MG63 (cell line): ENCODE results near the gene KCNQ1. TPM values are rescaled to one million over a fixed set of nuclear protein-coding genes. Genes with fewer than 3 reads are reported as not detected.

Source experiments
- DNase-seq: peaks from one replicate; pipeline ENCODE4 v3.0.0-alpha.2; 2020
- H3K27me3 ChIP-seq: fragments of 250-450 bp; sonication (Bioruptor Pico); 2 replicates; pipeline ENCODE4 v1.5.1; 2020; ENCODE audit warnings: mild to moderate bottlenecking, moderate library complexity
- H3K36me3 ChIP-seq: fragments of 250-450 bp; sonication (Bioruptor Pico); 2 replicates; pipeline ENCODE4 v1.5.1; 2020; ENCODE audit warnings: mild to moderate bottlenecking, moderate library complexity
- H3K4me3 ChIP-seq: fragments of 250-450 bp; sonication (Bioruptor Pico); 2 replicates; pipeline ENCODE4 v1.5.1; 2020; ENCODE audit warnings: mild to moderate bottlenecking, moderate library complexity
- H3K9me3 ChIP-seq: fragments of 250-450 bp; sonication (Bioruptor Pico); 2 replicates; pipeline ENCODE4 v1.5.1; 2020; ENCODE audit warnings: mild to moderate bottlenecking, moderate library complexity
- total RNA-seq: library from RNA; depleted of rRNA; stranded (reverse); fragments of >200 nt; shearing (Covaris generic); gene quantifications from 2 replicates; pipeline ENCODE4 v1.2.3, GENCODE V29; 2014; ENCODE audit warnings: low replicate concordance

KCNQ1 gene
- total RNA-seq, 1 experiment from 2014 or later = not detected

GRCh38 chr11:2750101-2750681 is 305.4 kb downstream of the KCNQ1 start:
- H3K9me3 ChIP-seq = no peaks in the 10 kb centered on the region
- no peak for DNase-seq
- no peak overlapping the region for H3K4me3 ChIP-seq

DNA sequence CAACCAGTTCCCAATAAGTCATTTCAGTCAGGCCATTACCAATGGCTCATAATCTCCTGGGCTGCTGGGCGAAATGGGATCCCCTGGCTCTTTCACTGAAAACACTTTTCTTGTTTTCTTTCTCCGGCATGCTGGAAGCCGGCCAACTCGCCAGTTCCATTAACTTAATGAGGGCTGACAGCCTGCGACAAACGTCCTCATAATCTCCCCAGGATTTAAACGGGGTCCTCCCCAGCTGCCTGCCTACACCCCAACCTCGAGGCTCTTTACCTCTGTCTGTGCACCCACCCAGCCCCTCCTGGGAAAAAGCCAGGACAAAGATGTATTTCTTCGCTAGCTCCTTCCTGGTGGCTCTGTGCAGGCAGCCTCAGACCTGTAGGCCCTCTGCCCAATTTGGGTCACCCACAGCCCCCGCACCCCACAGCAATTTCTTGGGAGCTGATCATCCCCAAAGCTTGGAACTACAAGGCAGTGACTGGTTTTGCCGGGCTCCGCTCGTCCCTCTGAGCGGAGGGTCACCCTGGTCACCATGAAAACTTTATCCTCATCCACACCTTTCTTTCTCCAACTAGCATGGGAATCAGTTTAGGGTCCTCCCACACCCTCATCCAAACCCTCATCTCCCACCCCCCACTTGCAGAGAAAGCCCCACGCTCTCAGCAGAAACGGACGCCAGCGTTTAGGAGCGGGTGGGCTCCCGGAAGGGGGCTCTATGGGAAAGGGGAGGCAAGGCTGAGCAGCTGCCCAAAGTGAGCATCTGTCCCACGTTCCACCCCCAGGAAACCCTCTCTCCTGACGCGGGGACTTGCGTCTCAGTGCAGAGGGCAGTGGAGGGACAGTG is 306.1 kb downstream of the KCNQ1 start:
- no peaks in the 10 kb centered on the region for H3K9me3 ChIP-seq
- no peaks in the 10 kb centered on the region for H3K36me3 ChIP-seq
- no peak for DNase-seq
- no peak overlapping the region for H3K4me3 ChIP-seq
- H3K27me3 ChIP-seq = no peaks in the 10 kb centered on the region

More at GRCh38 chr11:2750101-2750681, 305.4 kb downstream of the KCNQ1 start:
- no peaks in the 10 kb centered on the region for H3K36me3 ChIP-seq
- H3K27me3 ChIP-seq = no peaks in the 10 kb centered on the region

- no peaks in the 10 kb centered on the region for H3K9me3 ChIP-seq
- no peak for DNase-seq
- H3K36me3 ChIP-seq = no peaks in the 10 kb centered on the region
- H3K4me3 ChIP-seq = no peak overlapping the region
- no peaks in the 10 kb centered on the region for H3K27me3 ChIP-seq
These were observed 306.9 kb downstream of the KCNQ1 start for GRCh38 chr11:2751523-2752203.

DNA sequence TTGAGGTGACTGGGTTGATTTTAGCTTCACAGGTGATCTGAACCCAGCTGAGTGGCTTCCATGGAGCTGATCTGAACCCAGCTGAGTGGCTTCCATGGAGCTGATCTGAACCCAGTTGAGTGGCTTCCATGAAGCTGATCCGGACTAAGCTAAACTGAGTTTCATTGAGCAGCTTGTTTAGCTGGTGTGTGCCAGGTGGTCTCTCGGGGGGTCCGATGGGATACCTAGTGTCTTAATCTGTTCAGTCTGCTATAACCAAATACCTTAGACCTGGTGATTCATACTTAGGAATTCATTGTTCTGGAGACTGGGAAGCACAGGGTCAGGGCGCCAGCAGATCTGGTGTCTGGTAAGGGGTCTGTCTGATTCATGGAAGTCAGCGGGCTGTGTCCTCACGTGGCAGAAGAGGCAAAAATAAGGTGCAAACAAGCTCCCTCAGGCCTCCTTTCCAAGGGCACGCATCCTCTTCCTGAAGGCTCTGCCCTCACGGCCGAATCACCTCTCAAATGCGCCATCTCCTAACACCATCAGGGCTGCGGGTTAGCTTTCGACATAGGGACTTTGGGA is 307.5 kb downstream of the KCNQ1 start:
- no peak overlapping the region for H3K4me3 ChIP-seq
- DNase-seq = no peak
- H3K27me3 ChIP-seq = no peaks in the 10 kb centered on the region
- no peaks in the 10 kb centered on the region for H3K9me3 ChIP-seq
- H3K36me3 ChIP-seq = no peaks in the 10 kb centered on the region

GRCh38 chr11:2752923-2753322 is 308.1 kb downstream of the KCNQ1 start:
- H3K27me3 ChIP-seq = no peaks in the 10 kb centered on the region
- no peak for DNase-seq
- H3K36me3 ChIP-seq = no peaks in the 10 kb centered on the region
- H3K9me3 ChIP-seq = no peaks in the 10 kb centered on the region
- no peak overlapping the region for H3K4me3 ChIP-seq

- H3K4me3 ChIP-seq = no peak overlapping the region
- H3K36me3 ChIP-seq = no peaks in the 10 kb centered on the region
- H3K27me3 ChIP-seq = no peaks in the 10 kb centered on the region
- DNase-seq = no peak
- no peaks in the 10 kb centered on the region for H3K9me3 ChIP-seq
These were observed 309.2 kb downstream of the KCNQ1 start for GRCh38 chr11:2754008-2754407.

GRCh38 chr11:2755071-2755470 is 310.3 kb downstream of the KCNQ1 start:
- no peak for DNase-seq
- Histone ChIP-seq H3K36me3 (no peaks in the 10 kb centered on the region), H3K27me3 (no peaks in the 10 kb centered on the region), H3K9me3 (no peaks in the 10 kb centered on the region), H3K4me3 (no peak overlapping the region)

GRCh38 chr11:2758751-2759150 is 313.9 kb downstream of the KCNQ1 start:
- Histone ChIP-seq H3K27me3 (no peaks in the 10 kb centered on the region), H3K4me3 (no peak overlapping the region), H3K9me3 (no peaks in the 10 kb centered on the region), H3K36me3 (no peaks in the 10 kb centered on the region)
- no peak for DNase-seq

DNA sequence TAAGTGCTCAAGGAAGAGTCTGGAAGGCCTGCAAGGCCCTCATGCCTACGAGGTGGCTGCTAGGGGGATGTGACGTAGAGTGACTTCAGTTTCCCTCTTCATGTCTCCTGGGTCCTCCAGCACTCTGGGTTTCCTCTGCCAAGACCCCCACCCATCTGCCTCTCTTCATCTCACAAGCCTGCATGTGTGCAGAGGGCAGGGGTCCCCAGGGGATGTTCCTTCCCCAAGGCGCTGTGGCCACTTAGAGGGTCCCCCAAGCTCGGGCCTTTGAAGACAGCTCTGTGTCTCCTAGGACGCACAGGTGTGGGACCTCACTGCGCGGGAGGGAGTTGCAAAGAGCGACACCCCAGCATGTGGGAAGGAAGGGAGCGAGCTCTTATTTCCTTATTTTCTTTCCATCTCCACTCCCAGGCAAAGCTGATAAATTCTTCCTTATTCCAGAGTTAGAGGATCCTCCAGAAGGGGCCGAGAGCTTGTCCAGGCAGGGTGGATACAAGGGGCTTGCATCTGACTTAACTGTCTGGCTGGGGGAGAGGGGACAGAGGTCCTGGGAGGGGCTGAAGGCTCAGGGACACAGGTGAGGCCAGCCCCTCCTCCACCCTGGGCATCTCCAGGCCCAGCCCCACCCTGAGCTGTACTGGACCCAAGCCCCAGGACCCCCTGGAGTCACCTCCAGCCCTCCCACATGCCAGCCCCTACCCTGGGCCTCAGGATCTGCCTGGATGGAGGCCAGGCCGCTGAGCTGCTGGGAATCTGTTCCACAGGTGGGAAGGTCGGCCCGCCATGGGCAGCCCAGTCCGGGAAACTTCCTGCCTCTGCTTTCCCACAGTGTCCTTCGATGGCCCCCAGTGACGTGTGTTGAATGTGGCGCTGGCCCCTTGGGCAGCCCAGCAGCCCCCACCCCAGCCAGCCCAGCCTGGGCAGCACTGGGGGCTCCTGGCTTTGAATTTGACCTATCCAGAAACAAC is 314.7 kb downstream of the KCNQ1 start:
- Histone ChIP-seq H3K27me3 (no peaks in the 10 kb centered on the region), H3K9me3 (no peaks in the 10 kb centered on the region), H3K4me3 (no peak overlapping the region), H3K36me3 (no peaks in the 10 kb centered on the region)
- no peak for DNase-seq

- no peaks in the 10 kb centered on the region for H3K36me3 ChIP-seq
- no peak for DNase-seq
- H3K4me3 ChIP-seq = no peak overlapping the region
- H3K27me3 ChIP-seq = no peaks in the 10 kb centered on the region
- H3K9me3 ChIP-seq = no peaks in the 10 kb centered on the region
These were observed 315.5 kb downstream of the KCNQ1 start for GRCh38 chr11:2760196-2760871.

DNA sequence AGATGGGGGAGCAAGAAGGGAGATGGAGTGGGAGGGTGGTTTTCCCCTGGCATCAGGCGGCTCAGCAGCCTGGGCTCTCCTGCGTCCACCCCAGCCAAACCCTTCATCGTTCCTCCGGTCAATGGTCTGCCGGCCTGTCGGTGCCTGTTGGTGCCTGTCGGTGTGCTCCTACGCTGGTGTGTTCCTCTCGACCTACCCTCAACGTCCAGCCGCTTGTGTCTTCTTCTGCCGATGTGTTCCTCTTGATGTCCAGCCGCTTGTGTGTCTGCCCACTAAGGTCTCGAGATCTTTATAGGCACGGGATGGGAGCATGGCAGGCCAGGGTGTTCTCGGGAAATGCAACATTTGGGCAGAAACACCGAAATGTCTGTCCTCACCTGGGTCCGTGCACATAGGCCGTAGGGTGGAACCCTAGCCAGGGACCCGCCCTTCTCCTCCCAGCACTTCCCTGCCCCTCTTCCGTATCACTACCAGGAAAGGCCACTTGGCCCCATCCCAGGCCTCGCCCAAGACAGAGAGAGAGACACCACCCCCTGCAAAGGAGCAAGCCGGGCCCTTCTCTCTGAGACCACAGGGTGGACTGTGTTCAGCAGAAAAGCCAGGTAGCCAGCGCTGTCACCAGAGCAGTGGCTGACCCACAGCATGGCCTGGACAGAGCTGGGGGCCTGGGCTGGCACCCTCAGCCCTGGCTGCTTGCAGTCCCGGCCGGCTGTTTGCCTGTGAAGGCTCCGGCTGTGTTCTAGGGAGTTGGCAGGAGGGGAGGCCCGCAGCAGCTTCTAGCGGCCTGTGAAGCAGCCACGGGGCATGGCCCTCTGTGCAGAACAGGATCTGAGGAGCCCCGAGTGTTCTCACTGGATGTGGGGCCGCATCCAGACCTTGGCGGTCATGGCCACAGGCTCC is 316.6 kb downstream of the KCNQ1 start:
- no peak for DNase-seq
- Histone ChIP-seq H3K36me3 (no peaks in the 10 kb centered on the region), H3K9me3 (no peaks in the 10 kb centered on the region), H3K27me3 (no peaks in the 10 kb centered on the region), H3K4me3 (no peak overlapping the region)

DNA sequence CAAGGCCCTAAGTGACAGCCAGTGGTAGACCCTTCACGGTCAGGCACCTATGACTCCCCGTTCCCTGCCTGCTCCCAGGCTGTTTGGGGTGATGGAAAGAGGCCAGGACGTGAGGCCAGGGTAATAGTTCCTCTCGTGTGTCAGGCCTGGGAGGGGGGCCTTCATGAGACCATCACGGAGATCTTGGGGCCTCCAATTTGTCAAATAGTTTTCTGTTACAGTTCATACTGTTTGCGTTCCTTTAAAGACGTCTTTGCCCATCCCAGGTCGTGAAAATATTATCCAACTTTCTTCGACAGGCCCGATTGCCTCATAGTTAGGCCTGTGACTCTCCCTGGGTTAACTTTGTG is 317.2 kb downstream of the KCNQ1 start:
- Histone ChIP-seq H3K27me3 (no peaks in the 10 kb centered on the region), H3K4me3 (no peak overlapping the region), H3K9me3 (no peaks in the 10 kb centered on the region), H3K36me3 (no peaks in the 10 kb centered on the region)
- no peak for DNase-seq

- Histone ChIP-seq H3K9me3 (no peaks in the 10 kb centered on the region), H3K27me3 (no peaks in the 10 kb centered on the region), H3K4me3 (no peak overlapping the region), H3K36me3 (no peaks in the 10 kb centered on the region)
- DNase-seq = no peak
These were observed 317.6 kb downstream of the KCNQ1 start for GRCh38 chr11:2762451-2762850.

DNA sequence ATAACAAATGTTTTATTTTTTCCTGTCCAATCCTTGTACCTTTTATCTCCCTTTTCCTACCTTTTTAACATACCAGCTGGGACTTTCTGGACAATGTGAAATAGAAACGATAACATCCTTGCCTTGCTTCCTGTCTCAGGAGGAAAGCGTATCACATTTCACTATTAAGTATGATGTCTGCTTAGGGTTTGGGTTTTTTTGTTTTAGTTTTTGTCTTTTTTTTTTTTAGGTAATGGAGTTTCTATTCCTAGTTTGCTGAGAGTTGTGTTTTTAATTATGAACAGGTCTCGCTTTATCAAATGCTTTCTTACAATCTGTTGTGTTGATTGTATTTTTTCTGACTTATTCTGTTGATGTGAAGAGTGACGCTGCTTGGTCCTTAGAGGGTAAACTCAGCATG is 319.2 kb downstream of the KCNQ1 start:
- no peaks in the 10 kb centered on the region for H3K36me3 ChIP-seq
- no peak for DNase-seq
- no peak overlapping the region for H3K4me3 ChIP-seq
- no peaks in the 10 kb centered on the region for H3K27me3 ChIP-seq
- H3K9me3 ChIP-seq = no peaks in the 10 kb centered on the region

- Histone ChIP-seq H3K27me3 (no peaks in the 10 kb centered on the region), H3K36me3 (no peaks in the 10 kb centered on the region), H3K4me3 (no peak overlapping the region), H3K9me3 (no peaks in the 10 kb centered on the region)
- no peak for DNase-seq
These were observed 320.7 kb downstream of the KCNQ1 start for GRCh38 chr11:2765491-2765890.
